IMR-90 (cell line): ENCODE data around the gene PTGR3. TPM values are rescaled to one million over a fixed set of nuclear protein-coding genes. Genes with fewer than 3 reads are reported as not detected.

Experiments
- ATAC-seq: fragments of 200-7000 bp; cut with Tn5 transposase; 2 replicates; pipeline ENCODE4 v1.9.1; 2020; ENCODE audit warnings: low read depth, mild to moderate bottlenecking, moderate library complexity
- BruUV-seq: library from RNA; stranded (reverse); fragments of 400-500 nt; replicated peaks from 2 replicates; lab custom pipeline; 2021; lab: Mats Ljungman, UMichigan
- CTCF ChIA-PET: fragments of 300-600 bp; formaldehyde crosslinking; extraction: SDS; loops from one replicate; lab custom pipeline; 2021; ENCODE audit warnings: antibody characterized with exemption; lab: Yijun Ruan, JAX
- POLR2A ChIA-PET: fragments of 300-600 bp; sonication (Branson Sonifier 250); formaldehyde crosslinking; loops from one replicate; lab custom pipeline; 2022; ENCODE audit warnings: antibody characterized with exemption; ENCODE audit not compliant: unreplicated experiment; lab: Charles Lee
- DNase-seq: peaks from one replicate; pipeline ENCODE4 v3.0.0; 2013
- H2AFZ ChIP-seq: replicated peaks from 2 replicates; pipeline ENCODE3; 2013; ENCODE audit warnings: low read length, mild to moderate bottlenecking; ENCODE audit not compliant: poor library complexity
- H2AK5ac ChIP-seq: 2 replicates; pipeline ENCODE4 v1.6.1; 2013; ENCODE audit warnings: low read depth, low read length, inconsistent platforms
- H2AK9ac ChIP-seq: replicated peaks from 2 replicates; pipeline ENCODE3; 2013; ENCODE audit warnings: mild to moderate bottlenecking, low read depth, low read length, moderate library complexity; ENCODE audit not compliant: poor library complexity
- H2BK120ac ChIP-seq: 2 replicates; pipeline ENCODE4 v1.6.1; 2013; ENCODE audit warnings: low read depth, low read length, inconsistent platforms
- H2BK15ac ChIP-seq: 3 replicates; pipeline ENCODE4 v1.6.1; 2013; ENCODE audit warnings: low read depth, low read length, inconsistent platforms
- H2BK20ac ChIP-seq: 2 replicates; pipeline ENCODE4 v1.6.1; 2013; ENCODE audit warnings: low read depth, mild to moderate bottlenecking, inconsistent platforms, low read length, moderate library complexity
- H2BK5ac ChIP-seq: 2 replicates; pipeline ENCODE4 v1.6.1; 2013; ENCODE audit warnings: mild to moderate bottlenecking, low read depth, low read length, inconsistent platforms; ENCODE audit not compliant: poor library complexity, severe bottlenecking
- H3K14ac ChIP-seq: replicated peaks from 2 replicates; pipeline ENCODE4 v1.6.1; 2013; ENCODE audit warnings: low read depth, low read length, inconsistent platforms
- H3K18ac ChIP-seq: 2 replicates; pipeline ENCODE4 v1.6.1; 2013; ENCODE audit warnings: low read depth, low read length, control low read depth
- H3K23ac ChIP-seq: 2 replicates; pipeline ENCODE4 v1.6.1; 2013; ENCODE audit warnings: low read depth, low read length, inconsistent platforms
- H3K27ac ChIP-seq: 2 replicates; pipeline ENCODE4 v1.5.1; 2013; ENCODE audit warnings: mild to moderate bottlenecking, control low read depth, low read length; ENCODE audit not compliant: insufficient read depth
- H3K27me3 ChIP-seq: 2 replicates; pipeline ENCODE4 v1.6.1; 2013; ENCODE audit warnings: low read length; ENCODE audit not compliant: control insufficient read depth, insufficient read depth
- H3K36me3 ChIP-seq: 2 replicates; pipeline ENCODE4 v1.6.1; 2013; ENCODE audit warnings: low read length, mixed read lengths; ENCODE audit not compliant: control insufficient read depth, insufficient read depth
- H3K4ac ChIP-seq: 2 replicates; pipeline ENCODE4 v1.6.1; 2013; ENCODE audit warnings: low read depth, low read length, inconsistent platforms
- H3K4me1 ChIP-seq: 2 replicates; pipeline ENCODE4 v1.6.1; 2013; ENCODE audit warnings: low read length, mixed read lengths; ENCODE audit not compliant: control insufficient read depth, insufficient read depth
- H3K4me2 ChIP-seq: 2 replicates; pipeline ENCODE4 v1.6.1; 2013; ENCODE audit warnings: low read depth, mild to moderate bottlenecking, control low read depth, low read length, moderate library complexity
- H3K4me3 ChIP-seq: 2 replicates; pipeline ENCODE4 v1.5.1; 2013; ENCODE audit warnings: low read depth, mild to moderate bottlenecking, control low read depth, low read length, moderate library complexity; ENCODE audit not compliant: insufficient read depth
- H3K56ac ChIP-seq: 2 replicates; pipeline ENCODE4 v1.6.1; 2013; ENCODE audit warnings: low read length, inconsistent platforms; ENCODE audit not compliant: insufficient read depth; ENCODE audit errors: extremely low read depth
- H3K79me1 ChIP-seq, 2 experiments: 2 replicates each; pipeline ENCODE4 v1.6.1; 2013; ENCODE audit warnings: low read length in 2 of 2, inconsistent platforms in 1 of 2, low read depth in 1 of 2
- H3K9ac ChIP-seq: 2 replicates; pipeline ENCODE4 v1.6.1; 2013; ENCODE audit warnings: low read depth, low read length, control low read depth
- H3K9me1 ChIP-seq: 2 replicates; pipeline ENCODE4 v1.6.1; 2013; ENCODE audit warnings: low read length, inconsistent platforms; ENCODE audit not compliant: insufficient read depth
- H3K9me3 ChIP-seq: 2 replicates; pipeline ENCODE4 v1.6.1; 2013; ENCODE audit warnings: low read length; ENCODE audit not compliant: control insufficient read depth, insufficient read depth
- H4K20me1 ChIP-seq: 2 replicates; pipeline ENCODE4 v1.6.1; 2013; ENCODE audit warnings: low read length, inconsistent platforms; ENCODE audit not compliant: insufficient read depth
- H4K5ac ChIP-seq: 2 replicates; pipeline ENCODE4 v1.6.1; 2013; ENCODE audit warnings: mild to moderate bottlenecking, low read depth, low read length, control low read depth
- H4K8ac ChIP-seq, 2 experiments: 2 replicates each; pipeline ENCODE4 v1.6.1; 2013; ENCODE audit warnings: low read depth in 2 of 2, low read length in 2 of 2, control low read depth in 1 of 2, inconsistent platforms in 1 of 2
- H4K91ac ChIP-seq: 2 replicates; pipeline ENCODE4 v1.6.1; 2013; ENCODE audit warnings: low read depth, low read length, inconsistent platforms; ENCODE audit not compliant: insufficient read depth
- BHLHE40 ChIP-seq: fragments of 150-350 bp; IDR thresholded peaks from 2 replicates; pipeline ENCODE4 v1.6.1; 2016; ENCODE audit warnings: mild to moderate bottlenecking, low read depth, low read length
- CEBPB ChIP-seq: IDR thresholded peaks from 2 replicates; pipeline ENCODE4 v1.6.1; 2012; ENCODE audit warnings: low read depth, low read length, improper control_type of control experiment
- CHD1 ChIP-seq: IDR thresholded peaks from 2 replicates; pipeline ENCODE4 v1.6.1; 2012; ENCODE audit warnings: low read depth, low read length, improper control_type of control experiment
- CTCF ChIP-seq: conservative IDR thresholded peaks from 2 replicates; pipeline ENCODE4 v1.5.1; 2012; ENCODE audit warnings: mild to moderate bottlenecking, low read depth, low read length, improper control_type of control experiment
- ELK1 ChIP-seq: fragments of 150-350 bp; IDR thresholded peaks from 2 replicates; pipeline ENCODE4 v1.6.1; 2016; ENCODE audit warnings: low read depth, mild to moderate bottlenecking, low read length, moderate library complexity, borderline replicate concordance
- FOS ChIP-seq: fragments of 150-350 bp; IDR thresholded peaks from 2 replicates; pipeline ENCODE4 v1.6.1; 2016; ENCODE audit warnings: low read depth, low read length
- MAFK ChIP-seq: IDR thresholded peaks from 2 replicates; pipeline ENCODE4 v1.6.1; 2012; ENCODE audit warnings: low read depth, low read length, improper control_type of control experiment
- MAZ ChIP-seq: IDR thresholded peaks from 2 replicates; pipeline ENCODE4 v1.6.1; 2012; ENCODE audit warnings: low read depth, mild to moderate bottlenecking, low read length, improper control_type of control experiment, moderate library complexity, borderline replicate concordance
- MXI1 ChIP-seq: IDR thresholded peaks from 2 replicates; pipeline ENCODE4 v1.6.1; 2012; ENCODE audit warnings: low read depth, mild to moderate bottlenecking, low read length, moderate library complexity, borderline replicate concordance
- POLR2A ChIP-seq: IDR thresholded peaks from 2 replicates; pipeline ENCODE4 v1.6.1; 2012; ENCODE audit warnings: mild to moderate bottlenecking, low read depth, low read length
- RAD21 ChIP-seq: IDR thresholded peaks from 2 replicates; pipeline ENCODE4 v1.6.1; 2012; ENCODE audit warnings: low read length, improper control_type of control experiment
- RCOR1 ChIP-seq: IDR thresholded peaks from 2 replicates; pipeline ENCODE4 v1.6.1; 2012; ENCODE audit warnings: mild to moderate bottlenecking, low read length, improper control_type of control experiment; ENCODE audit not compliant: insufficient replicate concordance
- RFX5 ChIP-seq: IDR thresholded peaks from 2 replicates; pipeline ENCODE4 v1.8.0; 2012; ENCODE audit warnings: low read depth, mild to moderate bottlenecking, low read length, moderate library complexity
- SMC3 ChIP-seq: fragments of 150-350 bp; IDR thresholded peaks from 2 replicates; pipeline ENCODE4 v1.6.1; 2016; ENCODE audit warnings: low read depth, mild to moderate bottlenecking, antibody characterized with exemption, low read length, moderate library complexity
- USF2 ChIP-seq: fragments of 150-350 bp; IDR thresholded peaks from 2 replicates; pipeline ENCODE4 v1.6.1; 2017; ENCODE audit warnings: mild to moderate bottlenecking, antibody characterized with exemption, low read length, low read depth
- WGBS, 2 experiments: methylation state at CpG; one replicate each; pipeline versions ENCODE4 v1.1.5 to v1.1.7; 2013; ENCODE audit warnings: missing lambda C conversion rate in 2 of 2; ENCODE audit not compliant: insufficient read length in 1 of 2; ENCODE audit errors: extremely low coverage in 2 of 2; 5-methylcytosine and 5-hydroxymethylcytosine counted together
- dilution Hi-C: fragments of 300-500 bp; cut with HindIII; formaldehyde crosslinking; loops from one replicate; pipeline ENCODE4 v1.14.3; 2018; ENCODE audit warnings: low sequenced_read_pairs; ENCODE audit not compliant: unreplicated experiment
- in situ Hi-C: fragments of 300-500 bp; cut with MboI; formaldehyde crosslinking; loops from 3 replicates; pipeline ENCODE4 v1.14.3; 2019; ENCODE audit warnings: low sequenced_read_pairs, inconsistent platforms, mixed read lengths
- intact Hi-C: fragments of 100-400 bp; cut with micrococcal nuclease; formaldehyde crosslinking; loops from 2 replicates; pipeline ENCODE4 v1.10.0; 2022
- polyA plus RNA-seq, 3 experiments: library from polyadenylated mRNA; depleted of rRNA; stranded (reverse); fragments of >200 nt; gene quantifications; 2 replicates each; pipeline ENCODE4 v1.2.3, GENCODE V29; 2012; ENCODE audit warnings: low replicate concordance in 1 of 3
- total RNA-seq: library from RNA; depleted of rRNA; stranded (reverse); fragments of >200 nt; gene quantifications from 2 replicates; pipeline ENCODE4 v1.2.3, GENCODE V29; 2012

PTGR3 gene
- total and polyA plus RNA-seq, 2 of the 4 experiments (the other 2 are of a cell fraction) = 16.1 to 26.4 TPM

GRCh38 chr18:75257605-75258004 is 48.7 kb upstream of the PTGR3 start:
- Histone ChIP-seq H2BK120ac (no peak overlapping the region), H4K20me1 (no peaks in the 10 kb centered on the region), H3K18ac (no peak overlapping the region), H2BK20ac (no peak overlapping the region), H3K27ac (no peak overlapping the region), H3K9me1 (no peaks in the 10 kb centered on the region), H3K9ac (no peak overlapping the region), H3K79me1 (peaks cover 11 to 40% of the 10 kb centered on the region in 2 experiments), H2AFZ (no peak overlapping the region), H4K91ac (no peak overlapping the region), H3K4ac (no peak overlapping the region), H3K14ac (no peak overlapping the region), H3K36me3 (no peaks in the 10 kb centered on the region), H2BK5ac (no peak overlapping the region), H3K4me2 (no peak overlapping the region), H3K56ac (no peak overlapping the region), H3K4me3 (no peak overlapping the region), H4K8ac (no peak overlapping the region), H3K9me3 (no peaks in the 10 kb centered on the region), H2BK15ac (no peak overlapping the region), H2AK5ac (no peak overlapping the region), H4K5ac (no peak overlapping the region), H3K27me3 (no peaks in the 10 kb centered on the region), H3K23ac (no peak overlapping the region), H3K4me1 (peaks cover 3% of the 10 kb centered on the region), H2AK9ac (no peak overlapping the region)
- no peak for TF ChIP-seq ELK1
- TF ChIP-seq MXI1 = no peak
- no peak for TF ChIP-seq POLR2A
- TF ChIP-seq CHD1 = no peak
- no peak for TF ChIP-seq CTCF
- TF ChIP-seq RFX5 = no peak
- no peak for TF ChIP-seq CEBPB
- no peak for TF ChIP-seq MAFK
- no peak for TF ChIP-seq RAD21
- TF ChIP-seq MAZ = no peak
- TF ChIP-seq USF2 = no peak
- TF ChIP-seq FOS = no peak
- TF ChIP-seq SMC3 = no peak
- no peak for TF ChIP-seq BHLHE40
- no peak for TF ChIP-seq RCOR1
- intact Hi-C loops (no loop called here), dilution Hi-C loops (no loop called here), in situ Hi-C loops (no loop called here)
- no peak for ATAC-seq
- CTCF ChIA-PET = interaction anchor here (1.5 kb wide), 1 partner anchor 10 kb away, joined by 5 read pairs; no protein-coding TSS in a partner anchor
- DNase-seq = no peak
- POLR2A ChIA-PET = no interaction called here
- WGBS, 2 experiments = 100% methylated on average over 1 of the region's 14 CpGs; no CpG with 5 or more reads in 1 of the 2 experiments
- no TSS peak for BruUV-seq
